Fibroblast of pulmonary artery (primary cell): ENCODE data around the gene SSTR1.

Experiments
- DNase-seq: peaks from one replicate; pipeline ENCODE4 v3.0.0-alpha.2; 2010; ENCODE audit warnings: low read depth
- H3K4me3 ChIP-seq: replicated peaks from 2 replicates; pipeline ENCODE4 v1.5.1; 2011; ENCODE audit warnings: low read depth, mild to moderate bottlenecking, control low read depth, low read length, moderate library complexity
- TF ChIP-seq, protein P1 (sequence below): IDR thresholded peaks from 2 replicates; pipeline ENCODE4 v1.5.1; 2011; ENCODE audit warnings: mild to moderate bottlenecking, control low read depth, low read length, inconsistent platforms; ENCODE audit errors: missing control alignments

SSTR1 gene

DNA sequence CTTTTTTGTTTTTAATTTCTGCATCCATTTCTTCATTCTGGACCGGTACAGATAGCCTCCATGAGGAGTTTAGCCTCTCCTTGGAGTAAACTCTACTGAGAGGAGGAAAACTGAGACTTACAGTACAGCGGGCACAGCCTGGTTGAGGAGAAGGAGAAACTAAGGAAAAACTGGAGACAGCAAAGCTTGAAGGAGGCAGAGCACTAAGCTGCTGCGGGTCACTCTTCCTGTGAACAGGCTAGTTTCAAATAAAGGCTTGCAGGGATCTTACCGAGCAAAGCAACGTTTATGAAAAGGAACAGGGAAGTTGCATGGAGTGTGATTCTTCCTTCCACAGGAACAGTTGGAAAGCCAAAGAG lies 348 bp upstream of the SSTR1 start:
- DNase-seq: peak; percentile 10
- H3K4me3 ChIP-seq: no peak overlapping the region

DNA sequence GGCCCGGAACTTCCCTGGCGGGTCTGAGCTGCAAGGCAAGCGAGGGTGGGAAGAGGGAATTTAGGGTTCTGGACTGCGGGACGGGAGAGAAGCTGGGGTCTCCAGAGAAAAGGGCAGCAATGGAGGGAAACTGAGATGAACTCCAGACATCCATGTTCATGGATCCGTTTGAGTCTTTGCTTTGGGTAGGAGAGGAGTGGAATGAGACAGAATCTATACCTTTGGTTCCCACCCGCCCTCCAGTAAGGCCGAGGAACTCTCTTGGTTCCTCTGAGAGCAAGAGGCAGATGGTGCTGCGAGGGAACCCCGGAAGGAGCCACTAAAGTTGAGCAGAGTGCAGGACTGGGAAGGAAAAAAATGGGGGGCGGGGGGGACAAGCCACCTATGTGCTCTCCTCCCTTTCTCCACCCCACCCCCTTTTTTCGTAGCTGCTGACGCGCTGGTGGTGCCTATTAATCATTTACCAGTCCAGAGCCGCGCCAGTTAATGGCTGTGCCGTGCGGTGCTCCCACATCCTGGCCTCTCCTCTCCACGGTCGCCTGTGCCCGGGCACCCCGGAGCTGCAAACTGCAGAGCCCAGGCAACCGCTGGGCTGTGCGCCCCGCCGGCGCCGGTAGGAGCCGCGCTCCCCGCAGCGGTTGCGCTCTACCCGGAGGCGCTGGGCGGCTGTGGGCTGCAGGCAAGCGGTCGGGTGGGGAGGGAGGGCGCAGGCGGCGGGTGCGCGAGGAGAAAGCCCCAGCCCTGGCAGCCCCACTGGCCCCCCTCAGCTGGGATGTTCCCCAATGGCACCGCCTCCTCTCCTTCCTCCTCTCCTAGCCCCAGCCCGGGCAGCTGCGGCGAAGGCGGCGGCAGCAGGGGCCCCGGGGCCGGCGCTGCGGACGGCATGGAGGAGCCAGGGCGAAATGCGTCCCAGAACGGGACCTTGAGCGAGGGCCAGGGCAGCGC lies 1.2 kb downstream of the SSTR1 start:
- TF ChIP-seq, protein P1, sequence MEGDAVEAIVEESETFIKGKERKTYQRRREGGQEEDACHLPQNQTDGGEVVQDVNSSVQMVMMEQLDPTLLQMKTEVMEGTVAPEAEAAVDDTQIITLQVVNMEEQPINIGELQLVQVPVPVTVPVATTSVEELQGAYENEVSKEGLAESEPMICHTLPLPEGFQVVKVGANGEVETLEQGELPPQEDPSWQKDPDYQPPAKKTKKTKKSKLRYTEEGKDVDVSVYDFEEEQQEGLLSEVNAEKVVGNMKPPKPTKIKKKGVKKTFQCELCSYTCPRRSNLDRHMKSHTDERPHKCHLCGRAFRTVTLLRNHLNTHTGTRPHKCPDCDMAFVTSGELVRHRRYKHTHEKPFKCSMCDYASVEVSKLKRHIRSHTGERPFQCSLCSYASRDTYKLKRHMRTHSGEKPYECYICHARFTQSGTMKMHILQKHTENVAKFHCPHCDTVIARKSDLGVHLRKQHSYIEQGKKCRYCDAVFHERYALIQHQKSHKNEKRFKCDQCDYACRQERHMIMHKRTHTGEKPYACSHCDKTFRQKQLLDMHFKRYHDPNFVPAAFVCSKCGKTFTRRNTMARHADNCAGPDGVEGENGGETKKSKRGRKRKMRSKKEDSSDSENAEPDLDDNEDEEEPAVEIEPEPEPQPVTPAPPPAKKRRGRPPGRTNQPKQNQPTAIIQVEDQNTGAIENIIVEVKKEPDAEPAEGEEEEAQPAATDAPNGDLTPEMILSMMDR: peak; percentile 26
- peak overlapping the region; percentile 63 for H3K4me3 ChIP-seq
- peak; percentile 69 for DNase-seq

More for the DNA sequence above, 348 bp upstream of the SSTR1 start:
- TF ChIP-seq, protein P1: no peak

DNA sequence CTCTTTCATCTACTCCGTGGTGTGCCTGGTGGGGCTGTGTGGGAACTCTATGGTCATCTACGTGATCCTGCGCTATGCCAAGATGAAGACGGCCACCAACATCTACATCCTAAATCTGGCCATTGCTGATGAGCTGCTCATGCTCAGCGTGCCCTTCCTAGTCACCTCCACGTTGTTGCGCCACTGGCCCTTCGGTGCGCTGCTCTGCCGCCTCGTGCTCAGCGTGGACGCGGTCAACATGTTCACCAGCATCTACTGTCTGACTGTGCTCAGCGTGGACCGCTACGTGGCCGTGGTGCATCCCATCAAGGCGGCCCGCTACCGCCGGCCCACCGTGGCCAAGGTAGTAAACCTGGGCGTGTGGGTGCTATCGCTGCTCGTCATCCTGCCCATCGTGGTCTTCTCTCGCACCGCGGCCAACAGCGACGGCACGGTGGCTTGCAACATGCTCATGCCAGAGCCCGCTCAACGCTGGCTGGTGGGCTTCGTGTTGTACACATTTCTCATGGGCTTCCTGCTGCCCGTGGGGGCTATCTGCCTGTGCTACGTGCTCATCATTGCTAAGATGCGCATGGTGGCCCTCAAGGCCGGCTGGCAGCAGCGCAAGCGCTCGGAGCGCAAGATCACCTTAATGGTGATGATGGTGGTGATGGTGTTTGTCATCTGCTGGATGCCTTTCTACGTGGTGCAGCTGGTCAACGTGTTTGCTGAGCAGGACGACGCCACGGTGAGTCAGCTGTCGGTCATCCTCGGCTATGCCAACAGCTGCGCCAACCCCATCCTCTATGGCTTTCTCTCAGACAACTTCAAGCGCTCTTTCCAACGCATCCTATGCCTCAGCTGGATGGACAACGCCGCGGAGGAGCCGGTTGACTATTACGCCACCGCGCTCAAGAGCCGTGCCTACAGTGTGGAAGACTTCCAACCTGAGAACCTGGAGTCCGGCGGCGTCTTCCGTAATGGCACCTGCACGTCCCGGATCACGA lies 2.2 kb downstream of the SSTR1 start:
- peak; percentile 61 for DNase-seq
- H3K4me3 ChIP-seq: peak overlapping the region; percentile 63
- TF ChIP-seq, protein P1: no peak

DNA sequence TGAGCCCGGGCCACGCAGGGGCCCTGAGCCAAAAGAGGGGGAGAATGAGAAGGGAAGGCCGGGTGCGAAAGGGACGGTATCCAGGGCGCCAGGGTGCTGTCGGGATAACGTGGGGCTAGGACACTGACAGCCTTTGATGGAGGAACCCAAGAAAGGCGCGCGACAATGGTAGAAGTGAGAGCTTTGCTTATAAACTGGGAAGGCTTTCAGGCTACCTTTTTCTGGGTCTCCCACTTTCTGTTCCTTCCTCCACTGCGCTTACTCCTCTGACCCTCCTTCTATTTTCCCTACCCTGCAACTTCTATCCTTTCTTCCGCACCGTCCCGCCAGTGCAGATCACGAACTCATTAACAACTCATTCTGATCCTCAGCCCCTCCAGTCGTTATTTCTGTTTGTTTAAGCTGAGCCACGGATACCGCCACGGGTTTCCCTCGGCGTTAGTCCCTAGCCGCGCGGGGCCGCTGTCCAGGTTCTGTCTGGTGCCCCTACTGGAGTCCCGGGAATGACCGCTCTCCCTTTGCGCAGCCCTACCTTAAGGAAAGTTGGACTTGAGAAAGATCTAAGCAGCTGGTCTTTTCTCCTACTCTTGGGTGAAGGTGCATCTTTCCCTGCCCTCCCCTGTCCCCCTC lies 3.0 kb downstream of the SSTR1 start:
- TF ChIP-seq, protein P1: peak; percentile 52
- peak overlapping the region; percentile 63 for H3K4me3 ChIP-seq
- peak; percentile 76 for DNase-seq

DNA sequence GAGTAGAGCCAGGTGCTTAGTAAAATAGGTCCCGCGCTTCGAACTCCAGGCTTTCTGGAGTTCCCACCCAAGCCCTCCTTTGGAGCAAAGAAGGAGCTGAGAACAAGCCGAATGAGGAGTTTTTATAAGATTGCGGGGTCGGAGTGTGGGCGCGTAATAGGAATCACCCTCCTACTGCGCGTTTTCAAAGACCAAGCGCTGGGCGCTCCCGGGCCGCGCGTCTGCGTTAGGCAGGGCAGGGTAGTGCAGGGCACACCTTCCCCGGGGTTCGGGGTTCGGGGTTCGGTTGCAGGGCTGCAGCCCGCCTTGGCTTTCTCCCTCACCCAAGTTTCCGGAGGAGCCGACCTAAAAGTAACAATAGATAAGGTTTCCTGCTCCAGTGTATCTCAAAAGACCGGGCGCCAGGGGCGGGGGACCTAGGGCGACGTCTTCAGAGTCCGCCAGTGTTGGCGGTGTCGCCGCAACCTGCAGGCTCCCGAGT lies 3.6 kb downstream of the SSTR1 start:
- peak overlapping the region; percentile 63 for H3K4me3 ChIP-seq
- DNase-seq: peak; percentile 11
- TF ChIP-seq, protein P1: no peak

DNA sequence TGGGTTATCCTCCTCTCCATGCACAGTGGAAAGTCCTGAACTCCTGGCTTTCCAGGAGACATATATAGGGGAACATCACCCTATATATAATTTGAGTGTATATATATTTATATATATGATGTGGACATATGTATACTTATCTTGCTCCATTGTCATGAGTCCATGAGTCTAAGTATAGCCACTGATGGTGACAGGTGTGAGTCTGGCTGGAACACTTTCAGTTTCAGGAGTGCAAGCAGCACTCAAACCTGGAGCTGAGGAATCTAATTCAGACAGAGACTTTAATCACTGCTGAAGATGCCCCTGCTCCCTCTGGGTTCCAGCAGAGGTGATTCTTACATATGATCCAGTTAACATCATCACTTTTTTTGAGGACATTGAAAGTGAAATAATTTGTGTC lies 4.4 kb downstream of the SSTR1 start:
- no peak for DNase-seq
- peak overlapping the region; percentile 63 for H3K4me3 ChIP-seq
- TF ChIP-seq, protein P1: no peak
